Measurements from ENCODE around the gene ZFP30.

GRCh38 chr19:37695144-37695899 lies 40.1 kb upstream of the ZFP30 start:
- TF ChIP-seq CTCF (IDR thresholded peaks at IDR 0.05) (no peak), EP300 (IDR thresholded peaks at IDR 0.05) (no peak)
